CD4-positive, CD25-positive, alpha-beta regulatory T cell (primary cell): Measurements from ENCODE around the gene ZBED5. TPM values are rescaled to one million over a fixed set of nuclear protein-coding genes. Genes with fewer than 3 reads are reported as not detected.
A peak's percentile ranks its signal among the peaks of the same experiment; 100 is the strongest.

Source experiments
- ATAC-seq, 2 donors: fragments of 150-1000 bp; cut with Tn5 transposase; one replicate each; pipeline ENCODE4 v1.10.0; 2021; ENCODE audit warnings: low read depth in 2 of 2, moderate number of reproducible peaks in 2 of 2, moderate library complexity in 1 of 2
- DNase-seq, 3 donors: peaks; one replicate each; pipeline versions ENCODE4 v3.0.0 to v3.0.0-alpha.2; 2012 to 2022; ENCODE audit warnings: mixed read lengths in 1 of 3
- H3K27ac ChIP-seq: one replicate; pipeline ENCODE4 v1.7.0; 2013; ENCODE audit warnings: mild to moderate bottlenecking, low read length; ENCODE audit not compliant: insufficient read depth, poor library complexity, severe bottlenecking
- H3K27me3 ChIP-seq: one replicate; pipeline ENCODE4 v1.7.0; 2013; ENCODE audit warnings: low read length; ENCODE audit not compliant: control insufficient read depth, insufficient read depth
- H3K36me3 ChIP-seq: one replicate; pipeline ENCODE4 v1.7.0; 2013; ENCODE audit warnings: mild to moderate bottlenecking, low read length, moderate library complexity; ENCODE audit not compliant: control insufficient read depth, insufficient read depth
- H3K4me1 ChIP-seq: 2 replicates; pipeline ENCODE4 v1.7.0; 2013; ENCODE audit warnings: mild to moderate bottlenecking, low read length; ENCODE audit not compliant: insufficient read depth, control insufficient read depth, poor library complexity, severe bottlenecking
- H3K4me3 ChIP-seq: one replicate; pipeline ENCODE4 v1.7.0; 2013; ENCODE audit warnings: low read depth, mild to moderate bottlenecking, low read length, moderate library complexity
- H3K9me3 ChIP-seq, 2 experiments: 1 replicate in 1 of 2; 2 replicates in 1 of 2; pipeline ENCODE4 v1.7.0; 2013; ENCODE audit warnings: low read length in 2 of 2, mild to moderate bottlenecking in 1 of 2, moderate library complexity in 1 of 2; ENCODE audit not compliant: control insufficient read depth in 2 of 2
- H3K27ac Mint-ChIP-seq, 3 donors: one replicate each; pipeline ENCODE4 v1.8.0; 2020 to 2022; ENCODE audit warnings: mild to moderate bottlenecking in 3 of 3, mixed read lengths in 3 of 3, moderate library complexity in 2 of 3
- H3K27me3 Mint-ChIP-seq: one replicate; pipeline ENCODE4 v1.8.0; 2022; ENCODE audit warnings: mild to moderate bottlenecking, mixed read lengths
- H3K36me3 Mint-ChIP-seq: one replicate; pipeline ENCODE4 v1.8.0; 2020; ENCODE audit warnings: mixed read lengths
- H3K4me1 Mint-ChIP-seq, 4 donors: one replicate each; pipeline ENCODE4 v1.8.0; 2020 to 2022; ENCODE audit warnings: mixed read lengths in 4 of 4, mild to moderate bottlenecking in 1 of 4
- H3K4me3 Mint-ChIP-seq, 4 donors: one replicate each; pipeline ENCODE4 v1.8.0; 2020 to 2022; ENCODE audit warnings: mild to moderate bottlenecking in 4 of 4, mixed read lengths in 4 of 4, moderate library complexity in 3 of 4
- H3K9me3 Mint-ChIP-seq, 7 donors: one replicate each; pipeline ENCODE4 v1.8.0; 2020 to 2022; ENCODE audit warnings: mixed read lengths in 7 of 7, mild to moderate bottlenecking in 3 of 7, moderate library complexity in 2 of 7
- polyA plus RNA-seq, 4 donors: library from polyadenylated mRNA; unstranded; fragments of 300-500 nt; fragmentation: Illumina TruSeq; gene quantifications; one replicate each; pipeline ENCODE4 v1.2.3, GENCODE V29; 2021
- total RNA-seq: library from RNA; stranded (reverse); gene quantifications from one replicate; pipeline ENCODE4 v1.2.3, GENCODE V29; 2022

Gene ZBED5
- total and polyA plus RNA-seq, 5 donors from 2014 or later, result 14.7 to 62.6 (median 20.1) TPM

GRCh38 chr11:10864688-10865087 is 6.8 kb upstream of the ZBED5 start:
- H3K9me3 ChIP-seq, result no peaks in the 10 kb centered on the region
- no peak overlapping the region for H3K4me3 ChIP-seq
- no peak overlapping the region for H3K27ac Mint-ChIP-seq
- no peaks in the 10 kb centered on the region for H3K4me1 ChIP-seq
- no peak for DNase-seq
- H3K27ac ChIP-seq, result no peak overlapping the region
- peaks cover 10 to 31% (median 17%) of the 10 kb centered on the region in 4 donors for H3K4me1 Mint-ChIP-seq
- no peak overlapping the region for H3K4me3 Mint-ChIP-seq
- no peaks in the 10 kb centered on the region for H3K27me3 ChIP-seq
- H3K27me3 Mint-ChIP-seq, result no peaks in the 10 kb centered on the region
- peaks cover 0 to 2% (median 0%) of the 10 kb centered on the region in 7 donors for H3K9me3 Mint-ChIP-seq
- H3K36me3 Mint-ChIP-seq, result no peaks in the 10 kb centered on the region
- no peaks in the 10 kb centered on the region for H3K36me3 ChIP-seq
- no peak for ATAC-seq

- H3K27ac Mint-ChIP-seq, result peak overlapping the region in 2 of 3 donors; percentile 39 to 72
- H3K36me3 Mint-ChIP-seq, result no peaks in the 10 kb centered on the region
- ATAC-seq (no peak), DNase-seq (no peak)
- H3K27me3 Mint-ChIP-seq, result no peaks in the 10 kb centered on the region
- Histone ChIP-seq H3K4me1 (peaks cover 9% of the 10 kb centered on the region), H3K9me3 (no peaks in the 10 kb centered on the region), H3K4me3 (no peak overlapping the region), H3K27ac (no peak overlapping the region), H3K27me3 (no peaks in the 10 kb centered on the region), H3K36me3 (no peaks in the 10 kb centered on the region)
- peak overlapping the region in 2 of 4 donors; percentile 62 to 81 for H3K4me3 Mint-ChIP-seq
- H3K9me3 Mint-ChIP-seq, result peaks cover 0 to 2% (median 0%) of the 10 kb centered on the region in 7 donors
- H3K4me1 Mint-ChIP-seq, result peaks cover 11 to 34% (median 18%) of the 10 kb centered on the region in 4 donors
Observed at GRCh38 chr11:10862446-10862845, 4.6 kb upstream of the ZBED5 start.

- H3K9me3 Mint-ChIP-seq, result peaks cover 0 to 2% (median 0%) of the 10 kb centered on the region in 7 donors
- H3K4me1 Mint-ChIP-seq, result peaks cover 11 to 31% (median 19%) of the 10 kb centered on the region in 4 donors
- no peaks in the 10 kb centered on the region for H3K36me3 Mint-ChIP-seq
- ATAC-seq, result no peak
- Histone ChIP-seq H3K27ac (no peak overlapping the region), H3K4me1 (peaks cover 15% of the 10 kb centered on the region), H3K27me3 (no peaks in the 10 kb centered on the region), H3K36me3 (no peaks in the 10 kb centered on the region), H3K4me3 (no peak overlapping the region), H3K9me3 (no peaks in the 10 kb centered on the region)
- H3K27me3 Mint-ChIP-seq, result no peaks in the 10 kb centered on the region
- peak overlapping the region in 1 of 4 donors; percentile 81 for H3K4me3 Mint-ChIP-seq
- no peak for DNase-seq
- peak overlapping the region in 2 of 3 donors; percentile 39 to 57 for H3K27ac Mint-ChIP-seq
Observed at GRCh38 chr11:10861799-10862198, 3.9 kb upstream of the ZBED5 start.

- Mint-ChIP-seq H3K4me3 (peak overlapping the region in 2 of 4 donors; percentile 77 to 100), H3K36me3 (no peaks in the 10 kb centered on the region), H3K27me3 (no peaks in the 10 kb centered on the region), H3K27ac (peak overlapping the region in 1 of 3 donors; percentile 6), H3K4me1 (peaks cover 18 to 37% (median 25%) of the 10 kb centered on the region in 4 donors), H3K9me3 (peaks cover 0 to 2% (median 0%) of the 10 kb centered on the region in 7 donors)
- ATAC-seq (no peak), DNase-seq (no peak)
- H3K4me3 ChIP-seq, result no peak overlapping the region
- no peaks in the 10 kb centered on the region for H3K27me3 ChIP-seq
- no peaks in the 10 kb centered on the region for H3K9me3 ChIP-seq
- H3K4me1 ChIP-seq, result peaks cover 23% of the 10 kb centered on the region
- no peak overlapping the region for H3K27ac ChIP-seq
- no peaks in the 10 kb centered on the region for H3K36me3 ChIP-seq
Observed at GRCh38 chr11:10861047-10861446, 3.2 kb upstream of the ZBED5 start.

- Histone ChIP-seq H3K4me1 (peaks cover 33% of the 10 kb centered on the region), H3K27ac (peak overlapping the region; percentile 96), H3K36me3 (peaks cover 19% of the 10 kb centered on the region), H3K27me3 (no peaks in the 10 kb centered on the region), H3K9me3 (no peaks in the 10 kb centered on the region), H3K4me3 (peak overlapping the region; percentile 82)
- no peaks in the 10 kb centered on the region for H3K27me3 Mint-ChIP-seq
- H3K4me1 Mint-ChIP-seq, result peaks cover 25 to 52% (median 36%) of the 10 kb centered on the region in 4 donors
- H3K9me3 Mint-ChIP-seq, result peaks cover 0 to 2% (median 0%) of the 10 kb centered on the region in 7 donors
- ATAC-seq (peak; percentile 3 to 6), DNase-seq (peak; percentile 30 to 64 (median 54))
- H3K27ac Mint-ChIP-seq, result peak overlapping the region; percentile 99 to 100 (median 100)
- H3K4me3 Mint-ChIP-seq, result peak overlapping the region; percentile 97 to 100 (median 100)
- peaks cover 12% of the 10 kb centered on the region for H3K36me3 Mint-ChIP-seq
Observed at GRCh38 chr11:10858439-10859325, 829 bp upstream of the ZBED5 start.

- peak; percentile 0 to 3 for ATAC-seq
- H3K4me3 Mint-ChIP-seq, result peak overlapping the region; percentile 97 to 100 (median 100)
- peaks cover 30% of the 10 kb centered on the region for H3K36me3 ChIP-seq
- H3K27me3 ChIP-seq, result no peaks in the 10 kb centered on the region
- H3K4me3 ChIP-seq, result peak overlapping the region; percentile 97
- peaks cover 22 to 54% (median 39%) of the 10 kb centered on the region in 4 donors for H3K4me1 Mint-ChIP-seq
- no peaks in the 10 kb centered on the region for H3K9me3 ChIP-seq
- H3K9me3 Mint-ChIP-seq, result peaks cover 0 to 2% (median 0%) of the 10 kb centered on the region in 7 donors
- no peaks in the 10 kb centered on the region for H3K27me3 Mint-ChIP-seq
- peak overlapping the region; percentile 99 to 100 (median 100) for H3K27ac Mint-ChIP-seq
- H3K4me1 ChIP-seq, result peaks cover 33% of the 10 kb centered on the region
- H3K27ac ChIP-seq, result peak overlapping the region; percentile 96
- peaks cover 22% of the 10 kb centered on the region for H3K36me3 Mint-ChIP-seq
- no peak for DNase-seq
Observed at GRCh38 chr11:10857459-10857708, 469 bp downstream of the ZBED5 start.

- DNase-seq, result peak in 1 of 3 donors; percentile 21
Observed at GRCh38 chr11:10856689-10857458, 979 bp downstream of the ZBED5 start.

More at GRCh38 chr11:10856689-10857458, 979 bp downstream of the ZBED5 start:
- peaks cover 27 to 57% (median 43%) of the 10 kb centered on the region in 4 donors for H3K4me1 Mint-ChIP-seq
- H3K27me3 ChIP-seq, result no peaks in the 10 kb centered on the region
- no peak for ATAC-seq
- peaks cover 35% of the 10 kb centered on the region for H3K36me3 ChIP-seq
- H3K9me3 Mint-ChIP-seq, result peaks cover 0 to 2% (median 0%) of the 10 kb centered on the region in 7 donors
- H3K36me3 Mint-ChIP-seq, result peaks cover 27% of the 10 kb centered on the region
- peak overlapping the region; percentile 99 to 100 (median 100) for H3K27ac Mint-ChIP-seq
- peak overlapping the region; percentile 96 for H3K27ac ChIP-seq
- H3K4me3 Mint-ChIP-seq, result peak overlapping the region; percentile 97 to 100 (median 100)
- H3K9me3 ChIP-seq, result no peaks in the 10 kb centered on the region
- H3K27me3 Mint-ChIP-seq, result no peaks in the 10 kb centered on the region
- peak overlapping the region; percentile 97 for H3K4me3 ChIP-seq
- peaks cover 33% of the 10 kb centered on the region for H3K4me1 ChIP-seq
